Peyer's patch (tissue), 4 donors: Measurements from ENCODE around the gene SPINK14.

Experiments used
- POLR2A ChIP-seq, 2 donors: fragments of 450-650 bp; IDR thresholded peaks; one replicate each; pipeline ENCODE4 v1.5.1; 2017; ENCODE audit warnings: antibody characterized with exemption in 2 of 2, mild to moderate bottlenecking in 2 of 2, moderate library complexity in 2 of 2
- TF ChIP-seq, protein P1 (sequence below), 6 experiments: fragments of 450-650 bp in 4 of 6; fragments of 200-600 bp in 2 of 6; sonication (generic) in 1 of 6; IDR thresholded peaks; one replicate each; pipeline ENCODE4 v1.5.1; 2017 to 2019; ENCODE audit warnings: antibody characterized with exemption in 6 of 6, mild to moderate bottlenecking in 3 of 6, moderate library complexity in 1 of 6

DNA sequence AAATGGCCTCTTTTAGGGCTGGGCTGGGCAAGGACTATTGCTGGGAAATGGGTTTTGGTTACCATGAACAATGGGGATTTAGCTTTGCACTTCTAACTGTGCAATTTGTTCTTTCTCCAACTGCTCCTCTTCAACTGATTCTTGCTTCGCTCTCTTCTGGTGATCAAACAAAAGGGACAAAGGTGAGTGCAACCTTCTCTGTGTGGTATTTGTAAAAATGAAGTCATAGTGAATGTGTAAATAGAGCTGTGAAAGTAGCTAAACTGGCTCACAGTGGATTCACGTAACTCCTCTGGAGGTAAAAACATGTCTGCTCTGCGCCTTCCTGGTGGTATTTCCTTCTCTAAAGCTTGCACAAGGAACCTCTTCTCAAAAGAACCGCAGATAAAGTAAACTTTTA is 20.9 kb upstream of the SPINK14 start:
- TF ChIP-seq, protein P1, sequence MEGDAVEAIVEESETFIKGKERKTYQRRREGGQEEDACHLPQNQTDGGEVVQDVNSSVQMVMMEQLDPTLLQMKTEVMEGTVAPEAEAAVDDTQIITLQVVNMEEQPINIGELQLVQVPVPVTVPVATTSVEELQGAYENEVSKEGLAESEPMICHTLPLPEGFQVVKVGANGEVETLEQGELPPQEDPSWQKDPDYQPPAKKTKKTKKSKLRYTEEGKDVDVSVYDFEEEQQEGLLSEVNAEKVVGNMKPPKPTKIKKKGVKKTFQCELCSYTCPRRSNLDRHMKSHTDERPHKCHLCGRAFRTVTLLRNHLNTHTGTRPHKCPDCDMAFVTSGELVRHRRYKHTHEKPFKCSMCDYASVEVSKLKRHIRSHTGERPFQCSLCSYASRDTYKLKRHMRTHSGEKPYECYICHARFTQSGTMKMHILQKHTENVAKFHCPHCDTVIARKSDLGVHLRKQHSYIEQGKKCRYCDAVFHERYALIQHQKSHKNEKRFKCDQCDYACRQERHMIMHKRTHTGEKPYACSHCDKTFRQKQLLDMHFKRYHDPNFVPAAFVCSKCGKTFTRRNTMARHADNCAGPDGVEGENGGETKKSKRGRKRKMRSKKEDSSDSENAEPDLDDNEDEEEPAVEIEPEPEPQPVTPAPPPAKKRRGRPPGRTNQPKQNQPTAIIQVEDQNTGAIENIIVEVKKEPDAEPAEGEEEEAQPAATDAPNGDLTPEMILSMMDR (IDR thresholded peaks at IDR 0.05) = no peak
- no peak for TF ChIP-seq POLR2A (IDR thresholded peaks at IDR 0.05)
